OCI-LY7 (cell line): ENCODE results near the gene CENPU. TPM values are rescaled to one million over a fixed set of nuclear protein-coding genes. Genes with fewer than 3 reads are reported as not detected.
"Not testable (repeated sequence)": the region's sequence is repeated elsewhere in the genome, so short reads cannot be mapped to it uniquely, and the experiment has no call there.

Source experiments
- BruUV-seq: library from RNA; stranded (reverse); fragments of 400-500 nt; replicated peaks from 2 replicates; lab custom pipeline; 2021; lab: Mats Ljungman, UMichigan
- CTCF ChIA-PET: fragments of 300-600 bp; sonication (Branson Sonifier 250); formaldehyde crosslinking; loops from one replicate; lab custom pipeline; 2022; ENCODE audit warnings: antibody characterized with exemption; ENCODE audit not compliant: unreplicated experiment; lab: Charles Lee
- POLR2A ChIA-PET: fragments of 300-600 bp; sonication (Branson Sonifier 250); formaldehyde crosslinking; loops from one replicate; lab custom pipeline; 2022; ENCODE audit warnings: antibody characterized with exemption; lab: Charles Lee
- DNase-seq: peaks from one replicate; pipeline ENCODE4 v3.0.0-alpha.2; 2015; ENCODE audit warnings: low spot score
- H2AFZ ChIP-seq: fragments of 200-600 bp; sonication (generic), shearing (Covaris generic); 2 replicates; pipeline ENCODE4 v1.6.1; 2014; ENCODE audit warnings: mild to moderate bottlenecking, antibody characterized with exemption, low read length, moderate library complexity
- H3K27ac ChIP-seq: fragments of 200-600 bp; sonication (generic); 2 replicates; pipeline ENCODE4 v1.5.1; 2014; ENCODE audit warnings: mixed run types, low read depth, mild to moderate bottlenecking, moderate library complexity, low read length, inconsistent platforms; ENCODE audit not compliant: poor library complexity, severe bottlenecking
- H3K36me3 ChIP-seq: fragments of 200-600 bp; sonication (generic); 2 replicates; pipeline ENCODE4 v1.6.1; 2014; ENCODE audit warnings: mild to moderate bottlenecking, antibody characterized with exemption, low read length, moderate library complexity, mixed read lengths; ENCODE audit not compliant: insufficient read depth
- H3K4me1 ChIP-seq: fragments of 200-600 bp; sonication (generic); 2 replicates; pipeline ENCODE4 v1.5.1; 2014; ENCODE audit warnings: mild to moderate bottlenecking, low read length; ENCODE audit not compliant: insufficient read depth, poor library complexity, severe bottlenecking
- H3K4me2 ChIP-seq: fragments of 200-600 bp; sonication (generic); 2 replicates; pipeline ENCODE4 v1.6.1; 2014; ENCODE audit warnings: mild to moderate bottlenecking, low read length
- H3K4me3 ChIP-seq: fragments of 200-600 bp; sonication (generic); 2 replicates; pipeline ENCODE4 v1.5.1; 2014; ENCODE audit warnings: mild to moderate bottlenecking, low read depth, low read length; ENCODE audit not compliant: poor library complexity, severe bottlenecking
- H3K79me2 ChIP-seq: fragments of 200-600 bp; sonication (generic); 2 replicates; pipeline ENCODE4 v1.6.1; 2016; ENCODE audit warnings: low read depth, mild to moderate bottlenecking, low read length, moderate library complexity, mixed read lengths; ENCODE audit not compliant: insufficient read depth
- H3K9me2 ChIP-seq: fragments of 200-600 bp; sonication (generic); 2 replicates; pipeline ENCODE4 v1.6.1; 2016; ENCODE audit warnings: mild to moderate bottlenecking, low read length, mixed read lengths; ENCODE audit not compliant: insufficient read depth
- H3K9me3 ChIP-seq: fragments of 200-600 bp; sonication (generic); 2 replicates; pipeline ENCODE4 v1.6.1; 2014; ENCODE audit warnings: mild to moderate bottlenecking, mixed run types, low read length, mixed read lengths
- H4K20me1 ChIP-seq: fragments of 200-600 bp; sonication (generic); 2 replicates; pipeline ENCODE4 v1.6.1; 2014; ENCODE audit warnings: mild to moderate bottlenecking, antibody characterized with exemption, low read length, moderate library complexity, mixed read lengths; ENCODE audit not compliant: insufficient read depth
- CTCF ChIP-seq: fragments of 200-600 bp; sonication (generic); conservative IDR thresholded peaks from 2 replicates; pipeline ENCODE4 v1.5.1; 2014; ENCODE audit warnings: mild to moderate bottlenecking, antibody characterized with exemption, low read length, moderate library complexity, mixed read lengths
- EZH2phosphoT487 ChIP-seq: fragments of 200-600 bp; sonication (generic); IDR thresholded peaks from 2 replicates; pipeline ENCODE4 v1.6.1; 2018; ENCODE audit warnings: low read depth, borderline replicate concordance, mild to moderate bottlenecking, mixed run types, antibody characterized with exemption, low read length, moderate library complexity, mixed read lengths
- intact Hi-C: fragments of 100-400 bp; cut with micrococcal nuclease; formaldehyde crosslinking; loops from one replicate; pipeline ENCODE4 v1.10.0; 2022; ENCODE audit not compliant: unreplicated experiment
- total RNA-seq, 2 experiments: library from RNA; depleted of rRNA in 1 of 2; stranded (reverse); fragments of >200 nt in 1 of 2; shearing (Covaris generic) in 1 of 2; gene quantifications; 2 replicates each; pipeline ENCODE4 v1.2.3, GENCODE V29; 2014 to 2022

The CENPU gene
- total RNA-seq, 2 experiments from 2014 or later = 83.9 to 132 TPM

- H3K27ac ChIP-seq = no peak overlapping the region
- intact Hi-C loops = loop anchor here (2.0 kb wide), 2 partner anchors 73 to 353 kb away; no protein-coding TSS in a partner anchor
- POLR2A ChIA-PET = no interaction called here
- H2AFZ ChIP-seq = no peak overlapping the region
- no peaks in the 10 kb centered on the region for H3K36me3 ChIP-seq
- no peak overlapping the region for H3K4me2 ChIP-seq
- TF ChIP-seq EZH2phosphoT487 (no peak), CTCF (no peak)
- no peaks in the 10 kb centered on the region for H3K9me2 ChIP-seq
- no TSS peak for BruUV-seq
- DNase-seq = no peak
- CTCF ChIA-PET = interaction anchor here (0.8 kb wide), 1 partner anchor 479 kb away, joined by 3 read pairs; no protein-coding TSS in a partner anchor
- no peaks in the 10 kb centered on the region for H3K79me2 ChIP-seq
- H3K9me3 ChIP-seq = no peaks in the 10 kb centered on the region
- no peaks in the 10 kb centered on the region for H4K20me1 ChIP-seq
- H3K4me3 ChIP-seq = no peak overlapping the region
- H3K4me1 ChIP-seq = peaks cover 15% of the 10 kb centered on the region
Measured at GRCh38 chr4:184744236-184744635, 10.3 kb upstream of the CENPU start.

- no peaks in the 10 kb centered on the region for H3K9me2 ChIP-seq
- ChIA-PET CTCF (interaction anchor here (0.8 kb wide), 1 partner anchor 478 kb away, joined by 3 read pairs; no protein-coding TSS in a partner anchor), POLR2A (no interaction called here)
- peaks cover 15% of the 10 kb centered on the region for H3K4me1 ChIP-seq
- no TSS peak for BruUV-seq
- no peak overlapping the region for H3K4me2 ChIP-seq
- H3K27ac ChIP-seq = no peak overlapping the region
- TF ChIP-seq CTCF (no peak), EZH2phosphoT487 (no peak)
- no peaks in the 10 kb centered on the region for H3K9me3 ChIP-seq
- DNase-seq = no peak
- no peaks in the 10 kb centered on the region for H3K79me2 ChIP-seq
- intact Hi-C loops = loop anchor here (2.0 kb wide), 2 partner anchors 73 to 353 kb away; no protein-coding TSS in a partner anchor
- H2AFZ ChIP-seq = no peak overlapping the region
- no peaks in the 10 kb centered on the region for H4K20me1 ChIP-seq
- no peaks in the 10 kb centered on the region for H3K36me3 ChIP-seq
- H3K4me3 ChIP-seq = no peak overlapping the region
Measured at GRCh38 chr4:184743650-184744049, 9.8 kb upstream of the CENPU start.

GRCh38 chr4:184741651-184742050, 7.8 kb upstream of the CENPU start:
- CTCF ChIA-PET = interaction anchor here (1.5 kb wide), 1 partner anchor 10 kb away, joined by 3 read pairs; no protein-coding TSS in a partner anchor
- H3K9me2 ChIP-seq, H4K20me1 ChIP-seq, H3K79me2 ChIP-seq, H3K27ac ChIP-seq, H3K9me3 ChIP-seq, intact Hi-C loops, H3K4me3 ChIP-seq, H2AFZ ChIP-seq, H3K4me2 ChIP-seq, DNase-seq, BruUV-seq, H3K36me3 ChIP-seq: not testable (repeated sequence)
- H3K4me1 ChIP-seq = peaks cover 15% of the 10 kb centered on the region
- POLR2A ChIA-PET = interaction anchor here (0.8 to 1.1 kb wide), 4 partner anchors 17 to 388 kb away, joined by 3 read pairs; partner anchors contain the start of genes CASP3 and PRIMPOL
